Measurements from ENCODE around the gene PLXDC2. TPM values are rescaled to one million over a fixed set of nuclear protein-coding genes. Genes with fewer than 3 reads are reported as not detected.

The PLXDC2 gene
- total and polyA plus RNA-seq, 7 donors = 1.8 to 44.6 (median 18.2) TPM

GRCh38 chr10:20330246-20330645 lies 514.0 kb downstream of the PLXDC2 start:
- WGBS, 2 donors = 93 to 97% methylated on average over 1 of the region's 1 CpG

DNA sequence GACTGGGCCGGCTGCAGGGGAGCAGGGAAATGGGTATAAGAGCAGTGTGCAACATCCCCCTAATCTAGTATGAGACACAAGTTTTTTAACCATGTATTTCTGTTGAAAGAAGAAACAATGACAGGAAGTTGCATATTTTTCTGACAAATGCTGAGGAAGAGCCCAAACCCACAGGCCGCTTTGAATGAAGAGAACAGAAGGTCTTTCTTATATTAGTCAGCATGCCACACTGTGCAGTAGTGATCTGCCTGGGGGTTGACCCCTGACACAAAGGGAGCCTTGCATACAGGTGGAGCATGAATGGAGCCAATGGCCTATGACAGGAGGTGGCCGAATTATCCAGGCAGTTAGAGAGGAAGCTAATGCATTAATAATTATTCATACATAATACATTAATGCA lies 518.3 kb downstream of the PLXDC2 start:
- TF ChIP-seq POLR2A (IDR thresholded peaks at IDR 0.05) = no peak
- TF ChIP-seq EP300 (IDR thresholded peaks at IDR 0.05) = no peak
- TF ChIP-seq POLR2AphosphoS5 (IDR thresholded peaks at IDR 0.05) = no peak
- no peak for TF ChIP-seq CTCF (IDR thresholded peaks at IDR 0.05)
- no peak for DNase-seq
- 91 to 93% methylated on average over 3 of the region's 3 CpGs for WGBS, 2 donors
- intact Hi-C loops (cut with DNase I) = no loop called here
- Histone ChIP-seq H3K4me3 (no peak overlapping the region), H3K36me3 (no peaks in the 10 kb centered on the region), H3K4me1 (no peaks in the 10 kb centered on the region), H3K27me3 (no peaks in the 10 kb centered on the region), H3K27ac (no peak overlapping the region), H3K9me3 (peaks cover 0 to under 1% (median 0%) of the 10 kb centered on the region in 4 donors)

More at GRCh38 chr10:20330246-20330645, 514.0 kb downstream of the PLXDC2 start:
- no peaks in the 10 kb centered on the region for H3K36me3 ChIP-seq
- no peaks in the 10 kb centered on the region for H3K27me3 ChIP-seq
- H3K27ac ChIP-seq = no peak overlapping the region
- H3K4me3 ChIP-seq = no peak overlapping the region
- H3K9me3 ChIP-seq = peaks cover 0 to 4% (median 0%) of the 10 kb centered on the region in 4 donors
- intact Hi-C loops (cut with DNase I) = no loop called here
- no peaks in the 10 kb centered on the region for H3K4me1 ChIP-seq
- TF ChIP-seq EP300 (IDR thresholded peaks at IDR 0.05) (no peak), POLR2A (IDR thresholded peaks at IDR 0.05) (no peak), POLR2AphosphoS5 (IDR thresholded peaks at IDR 0.05) (no peak), CTCF (IDR thresholded peaks at IDR 0.05) (no peak)
- DNase-seq = no peak

Small RNA genes within 50 kb of the gene (small RNA-seq; reads per million reads assigned to genes)
- 0 reads per million in 3 donors for gene RNU6-1212P
